ENCODE data around the gene CDH26. TPM values are rescaled to one million over a fixed set of nuclear protein-coding genes. Genes with fewer than 3 reads are reported as not detected.

CDH26 gene
- total RNA-seq, 1 donor from 2014 or later = 6.9 TPM

DNA sequence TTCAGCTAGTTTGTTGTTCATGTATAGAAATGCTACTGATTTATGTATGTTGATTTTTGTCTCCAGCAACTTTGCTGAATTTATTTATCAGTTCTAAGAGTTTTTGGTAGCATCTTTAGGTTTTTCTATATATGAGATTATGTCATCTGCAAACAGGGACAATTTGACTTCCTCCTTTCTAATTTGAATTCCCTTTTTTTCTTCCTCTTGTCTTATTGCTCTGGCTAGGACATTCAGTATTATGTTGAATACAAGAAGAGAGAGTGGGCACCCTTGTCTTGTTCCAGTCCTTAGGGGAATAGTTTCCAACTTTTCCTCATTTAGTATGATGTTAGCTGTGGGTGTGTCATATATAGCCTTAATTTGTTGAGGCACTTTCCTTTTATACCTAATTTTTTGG, 58.2 kb downstream of the CDH26 start:
- no peaks in the 10 kb centered on the region for H3K27me3 Mint-ChIP-seq
- no peak overlapping the region for H3K27ac Mint-ChIP-seq
- peaks cover 9% of the 10 kb centered on the region for H3K9me3 Mint-ChIP-seq
- DNase-seq (ENCODE audit: extremely low spot score, unreplicated experiment) = no peak
- H3K4me1 Mint-ChIP-seq (ENCODE audit: unreplicated experiment) = no peaks in the 10 kb centered on the region
- H3K36me3 Mint-ChIP-seq = peaks cover 3% of the 10 kb centered on the region
- no peak overlapping the region for H3K4me3 Mint-ChIP-seq
- TF ChIP-seq, protein P1, sequence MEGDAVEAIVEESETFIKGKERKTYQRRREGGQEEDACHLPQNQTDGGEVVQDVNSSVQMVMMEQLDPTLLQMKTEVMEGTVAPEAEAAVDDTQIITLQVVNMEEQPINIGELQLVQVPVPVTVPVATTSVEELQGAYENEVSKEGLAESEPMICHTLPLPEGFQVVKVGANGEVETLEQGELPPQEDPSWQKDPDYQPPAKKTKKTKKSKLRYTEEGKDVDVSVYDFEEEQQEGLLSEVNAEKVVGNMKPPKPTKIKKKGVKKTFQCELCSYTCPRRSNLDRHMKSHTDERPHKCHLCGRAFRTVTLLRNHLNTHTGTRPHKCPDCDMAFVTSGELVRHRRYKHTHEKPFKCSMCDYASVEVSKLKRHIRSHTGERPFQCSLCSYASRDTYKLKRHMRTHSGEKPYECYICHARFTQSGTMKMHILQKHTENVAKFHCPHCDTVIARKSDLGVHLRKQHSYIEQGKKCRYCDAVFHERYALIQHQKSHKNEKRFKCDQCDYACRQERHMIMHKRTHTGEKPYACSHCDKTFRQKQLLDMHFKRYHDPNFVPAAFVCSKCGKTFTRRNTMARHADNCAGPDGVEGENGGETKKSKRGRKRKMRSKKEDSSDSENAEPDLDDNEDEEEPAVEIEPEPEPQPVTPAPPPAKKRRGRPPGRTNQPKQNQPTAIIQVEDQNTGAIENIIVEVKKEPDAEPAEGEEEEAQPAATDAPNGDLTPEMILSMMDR (conservative IDR thresholded peaks at IDR 0.05) = no peak

DNA sequence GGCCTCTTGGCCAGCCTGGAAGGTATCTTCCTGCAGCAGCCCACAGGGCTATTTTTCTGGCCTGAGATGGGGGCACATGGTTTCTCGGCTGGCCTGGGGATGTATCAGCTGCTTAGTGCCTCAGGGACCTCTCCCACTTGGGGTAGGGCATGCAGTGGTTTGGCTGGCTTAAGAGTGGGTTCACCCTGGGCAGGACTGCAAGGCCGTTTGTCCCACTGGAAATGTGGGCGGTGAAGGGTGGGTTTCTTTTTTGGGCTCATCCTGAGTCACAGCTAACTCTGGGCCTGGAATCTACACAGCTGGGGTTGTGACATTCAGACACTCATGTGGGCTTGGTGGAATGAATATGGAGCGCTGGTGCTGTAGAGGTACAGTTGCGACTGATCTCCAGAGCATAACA, 62.0 kb downstream of the CDH26 start:
- TF ChIP-seq, protein P1 (conservative IDR thresholded peaks at IDR 0.05) = no peak
- Mint-ChIP-seq H3K4me3 (no peak overlapping the region), H3K36me3 (peaks cover 3% of the 10 kb centered on the region), H3K27ac (no peak overlapping the region), H3K4me1 (ENCODE audit: unreplicated experiment) (no peaks in the 10 kb centered on the region), H3K9me3 (peaks cover 9% of the 10 kb centered on the region), H3K27me3 (no peaks in the 10 kb centered on the region)
- no peak for DNase-seq (ENCODE audit: extremely low spot score, unreplicated experiment)

DNA sequence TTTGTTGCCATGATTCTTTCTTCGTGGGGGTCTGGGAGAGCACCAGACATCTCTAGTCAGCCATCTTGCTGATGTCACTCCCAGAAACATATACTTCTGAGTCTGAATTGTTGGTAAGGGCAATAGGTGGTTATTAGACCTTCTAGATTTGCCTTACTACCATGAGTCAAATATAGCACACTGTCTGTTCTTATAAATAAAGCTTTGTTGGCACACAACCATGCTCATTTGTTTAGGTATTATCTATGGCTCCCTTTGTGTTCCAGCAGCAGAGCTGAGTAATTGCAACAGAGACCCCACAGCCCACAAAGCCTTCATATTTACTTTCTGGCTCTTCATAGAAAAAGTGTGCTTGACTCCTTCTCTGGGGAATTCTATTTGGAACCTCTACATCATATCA, 62.9 kb downstream of the CDH26 start:
- no peak overlapping the region for H3K4me3 Mint-ChIP-seq
- DNase-seq (ENCODE audit: extremely low spot score, unreplicated experiment) = no peak
- H3K27ac Mint-ChIP-seq = no peak overlapping the region
- peaks cover under 1% of the 10 kb centered on the region for H3K9me3 Mint-ChIP-seq
- H3K4me1 Mint-ChIP-seq (ENCODE audit: unreplicated experiment) = no peaks in the 10 kb centered on the region
- H3K36me3 Mint-ChIP-seq = no peaks in the 10 kb centered on the region
- TF ChIP-seq, protein P1 (conservative IDR thresholded peaks at IDR 0.05) = no peak
- H3K27me3 Mint-ChIP-seq = no peaks in the 10 kb centered on the region

DNA sequence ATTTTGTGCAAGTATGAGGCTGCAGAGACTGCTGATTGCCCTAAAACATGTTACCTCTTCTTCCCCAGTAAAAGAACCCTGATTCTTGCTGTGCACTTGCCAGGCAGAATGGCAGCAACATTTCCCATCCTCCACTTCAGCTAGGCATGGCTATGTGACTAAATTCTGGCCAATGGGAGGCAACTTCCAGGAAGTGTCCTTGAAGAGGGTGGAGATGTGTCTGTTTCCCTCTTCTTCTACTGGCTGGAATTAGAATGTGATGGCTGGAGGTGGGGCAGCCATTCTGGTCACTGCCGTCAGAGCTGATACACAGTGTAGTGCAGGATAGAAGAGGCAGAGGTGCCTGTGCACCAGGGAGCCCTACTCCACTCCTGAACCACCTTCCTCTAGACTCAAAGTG, 64.6 kb downstream of the CDH26 start:
- Mint-ChIP-seq H3K9me3 (no peaks in the 10 kb centered on the region), H3K4me3 (no peak overlapping the region), H3K36me3 (no peaks in the 10 kb centered on the region), H3K4me1 (ENCODE audit: unreplicated experiment) (no peaks in the 10 kb centered on the region), H3K27me3 (no peaks in the 10 kb centered on the region), H3K27ac (no peak overlapping the region)
- TF ChIP-seq, protein P1 (conservative IDR thresholded peaks at IDR 0.05) = no peak
- DNase-seq (ENCODE audit: extremely low spot score, unreplicated experiment) = no peak

DNA sequence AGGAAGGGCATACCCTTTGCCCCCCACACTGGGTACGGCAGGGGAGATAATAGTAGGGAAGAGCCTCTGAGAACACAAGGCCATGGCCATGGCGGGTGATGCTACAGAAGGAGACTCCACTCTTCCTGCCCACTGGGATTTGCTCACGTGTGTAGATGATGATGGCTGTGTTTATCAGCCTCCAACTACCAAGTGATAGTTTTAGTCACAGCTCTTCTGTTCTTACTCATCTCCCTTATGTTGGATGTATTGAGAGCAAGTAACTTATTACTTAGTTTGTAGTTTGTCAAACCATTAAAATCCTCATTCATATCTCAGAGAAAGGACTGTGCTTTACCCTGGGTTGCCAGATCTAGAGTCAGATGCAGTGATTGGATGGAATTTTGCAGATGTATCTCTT, 66.0 kb downstream of the CDH26 start:
- no peak for DNase-seq (ENCODE audit: extremely low spot score, unreplicated experiment)
- Mint-ChIP-seq H3K4me3 (no peak overlapping the region), H3K9me3 (no peaks in the 10 kb centered on the region), H3K4me1 (ENCODE audit: unreplicated experiment) (no peaks in the 10 kb centered on the region), H3K27me3 (no peaks in the 10 kb centered on the region), H3K27ac (no peak overlapping the region), H3K36me3 (no peaks in the 10 kb centered on the region)
- TF ChIP-seq, protein P1 (conservative IDR thresholded peaks at IDR 0.05) = no peak

- H3K9me3 Mint-ChIP-seq = no peaks in the 10 kb centered on the region
- TF ChIP-seq, protein P1 (conservative IDR thresholded peaks at IDR 0.05) = no peak
- no peaks in the 10 kb centered on the region for H3K27me3 Mint-ChIP-seq
- DNase-seq (ENCODE audit: extremely low spot score, unreplicated experiment) = no peak
- no peak overlapping the region for H3K27ac Mint-ChIP-seq
- H3K4me3 Mint-ChIP-seq = no peak overlapping the region
- no peaks in the 10 kb centered on the region for H3K36me3 Mint-ChIP-seq
- no peaks in the 10 kb centered on the region for H3K4me1 Mint-ChIP-seq (ENCODE audit: unreplicated experiment)
Observed at GRCh38 chr20:60024801-60025200, 66.6 kb downstream of the CDH26 start.
